ENCODE measurements around the gene TMEM87A.

GRCh38 chr15:42163947-42164550 is 109.2 kb downstream of the TMEM87A start:
- no peak for TF ChIP-seq CTCF (IDR thresholded peaks at IDR 0.05)
- no peak for TF ChIP-seq POLR2A (IDR thresholded peaks at IDR 0.05; ENCODE audit: low read depth)

All from esophagus muscularis mucosa (tissue), 3 donors.